Body of pancreas (tissue), 4 donors: ENCODE measurements around the gene HLA-DPB1. TPM values are rescaled to one million over a fixed set of nuclear protein-coding genes. Genes with fewer than 3 reads are reported as not detected.
A peak's percentile ranks its signal among the peaks of the same experiment; 100 is the strongest.

ENCODE experiments used
- ATAC-seq: fragments of 150-250 bp; one replicate; pipeline ENCODE4 v1.9.1; 2016
- DNase-seq, 4 donors: peaks; one replicate each; pipeline ENCODE4 v3.0.0-alpha.2; 2019
- H3K27ac ChIP-seq, 4 donors: fragments of 200-600 bp; sonication (generic); 1 replicate in 3 of 4; 2 replicates in 1 of 4; pipeline versions ENCODE4 v1.5.1 to v1.6.1; 2016 to 2019; ENCODE audit warnings: mild to moderate bottlenecking in 1 of 4, mixed read lengths in 1 of 4, moderate library complexity in 1 of 4
- H3K27me3 ChIP-seq, 2 donors: fragments of 200-600 bp; sonication (generic); one replicate each; pipeline ENCODE4 v1.6.0; 2016; ENCODE audit warnings: mild to moderate bottlenecking in 1 of 2
- H3K36me3 ChIP-seq, 2 donors: fragments of 200-600 bp; sonication (generic); replicated peaks in 1 of 2; 2 replicates each; pipeline ENCODE4 v1.5.1; 2016; ENCODE audit warnings: low read depth in 2 of 2; ENCODE audit not compliant: insufficient read depth in 1 of 2
- H3K4me1 ChIP-seq: fragments of 200-600 bp; sonication (generic); one replicate; pipeline ENCODE4 v1.6.0; 2016
- H3K4me3 ChIP-seq, 2 donors: fragments of 200-600 bp; sonication (generic); 1 replicate in 1 of 2; 2 replicates in 1 of 2; pipeline ENCODE4 v1.5.1; 2016 to 2019
- H3K9me3 ChIP-seq, 3 donors: fragments of 200-600 bp; sonication (generic); 1 replicate in 2 of 3; 2 replicates in 1 of 3; pipeline ENCODE4 v1.5.1; 2016
- CTCF ChIP-seq, 7 experiments: fragments of 450-650 bp in 4 of 7; fragments of 200-600 bp in 3 of 7; sonication (generic) in 3 of 7; IDR thresholded peaks; one replicate each; pipeline ENCODE4 v1.5.1; 2016 to 2019; ENCODE audit warnings: antibody characterized with exemption in 7 of 7
- POLR2A ChIP-seq, 3 donors: fragments of 450-650 bp; IDR thresholded peaks; one replicate each; pipeline ENCODE4 v1.6.1; 2016; ENCODE audit warnings: antibody characterized with exemption in 3 of 3, mild to moderate bottlenecking in 2 of 3
- WGBS, 2 donors: methylation state at CpG; one replicate each; pipeline ENCODE4 v1.1.5; 2017; 5-methylcytosine and 5-hydroxymethylcytosine counted together
- intact Hi-C: fragments of 100-400 bp; cut with DNase I; formaldehyde crosslinking; loops from one replicate; pipeline ENCODE4 v1.15.1; 2023
- total RNA-seq, 2 donors: library from RNA; depleted of rRNA; stranded (reverse); fragments of >200 nt; gene quantifications; one replicate each; pipeline ENCODE4 v1.1.0, GENCODE V29; 2016

The HLA-DPB1 gene
- total RNA-seq, 2 donors from 2014 or later, result 41.2 to 52.4 TPM

- no peak within 1 kb of the TSS for H3K4me3 ChIP-seq
- H3K27me3 ChIP-seq, result no peaks in the 10 kb centered on the region
- no peaks in the 10 kb centered on the region for H3K9me3 ChIP-seq
- H3K36me3 ChIP-seq, result no peaks in the 10 kb centered on the region
- TF ChIP-seq POLR2A (IDR thresholded peaks at IDR 0.05), result peak in 2 of 3 donors; percentile 50 to 80
- no peak for TF ChIP-seq CTCF (IDR thresholded peaks at IDR 0.05)
- ATAC-seq (peak; percentile 51), DNase-seq (peak in 2 of 4 donors; percentile 20 to 68)
- H3K4me1 ChIP-seq, result no peaks in the 10 kb centered on the region
- peak within 1 kb of the TSS in 2 of 4 donors; percentile 41 to 55 for H3K27ac ChIP-seq
- WGBS, 2 donors, result 39 to 41% methylated on average over 7 to 8 of the region's 8 CpGs
- intact Hi-C loops, result no loop called here
These were observed 2.3 kb upstream of the HLA-DPB1 start, which contains the start of gene HLA-DPA1 for GRCh38 chr6:33073431-33073871. TSS of gene HLA-DPA1 (minus strand) at chr6:33073649.

GRCh38 chr6:33075208-33075567 lies 602 bp upstream of the HLA-DPB1 start:
- TF ChIP-seq POLR2A (IDR thresholded peaks at IDR 0.05) (no peak), CTCF (IDR thresholded peaks at IDR 0.05) (no peak)
- ATAC-seq (no peak), DNase-seq (no peak)
- no peaks in the 10 kb centered on the region for H3K27me3 ChIP-seq
- H3K27ac ChIP-seq, result peak overlapping the region in 1 of 4 donors; percentile 68
- no peak overlapping the region for H3K4me3 ChIP-seq
- H3K4me1 ChIP-seq, result peaks cover 4% of the 10 kb centered on the region
- intact Hi-C loops, result no loop called here
- no peaks in the 10 kb centered on the region for H3K36me3 ChIP-seq
- 70 to 75% methylated on average over 4 of the region's 4 CpGs for WGBS, 2 donors
- no peaks in the 10 kb centered on the region for H3K9me3 ChIP-seq

- ATAC-seq, result no peak
- Histone ChIP-seq H3K36me3 (no peaks in the 10 kb centered on the region), H3K4me1 (peaks cover 12% of the 10 kb centered on the region), H3K9me3 (no peaks in the 10 kb centered on the region), H3K27me3 (no peaks in the 10 kb centered on the region), H3K27ac (peak overlapping the region in 2 of 4 donors; percentile 31 to 68), H3K4me3 (no peak overlapping the region)
- TF ChIP-seq CTCF (IDR thresholded peaks at IDR 0.05) (no peak), POLR2A (IDR thresholded peaks at IDR 0.05) (no peak)
- 49 to 51% methylated on average over 3 of the region's 3 CpGs for WGBS, 2 donors
- intact Hi-C loops, result no loop called here
- no peak for DNase-seq
These were observed 680 bp downstream of the HLA-DPB1 start for GRCh38 chr6:33076406-33076934.

GRCh38 chr6:33077908-33078307 lies 2.1 kb downstream of the HLA-DPB1 start:
- H3K27ac ChIP-seq, result no peak overlapping the region
- TF ChIP-seq POLR2A (IDR thresholded peaks at IDR 0.05) (peak in 1 of 3 donors; percentile 28), CTCF (IDR thresholded peaks at IDR 0.05) (no peak)
- DNase-seq (no peak), ATAC-seq (no peak)
- 55 to 58% methylated on average over 5 of the region's 5 CpGs for WGBS, 2 donors
- no peaks in the 10 kb centered on the region for H3K36me3 ChIP-seq
- H3K27me3 ChIP-seq, result no peaks in the 10 kb centered on the region
- peaks cover 18% of the 10 kb centered on the region for H3K4me1 ChIP-seq
- H3K9me3 ChIP-seq, result no peaks in the 10 kb centered on the region
- intact Hi-C loops, result no loop called here
- no peak overlapping the region for H3K4me3 ChIP-seq

GRCh38 chr6:33078442-33078841 lies 2.7 kb downstream of the HLA-DPB1 start:
- Histone ChIP-seq H3K9me3 (no peaks in the 10 kb centered on the region), H3K4me1 (peaks cover 18% of the 10 kb centered on the region), H3K36me3 (no peaks in the 10 kb centered on the region), H3K4me3 (no peak overlapping the region), H3K27me3 (no peaks in the 10 kb centered on the region), H3K27ac (no peak overlapping the region)
- 52 to 63% methylated on average over 3 of the region's 3 CpGs for WGBS, 2 donors
- TF ChIP-seq CTCF (IDR thresholded peaks at IDR 0.05) (no peak), POLR2A (IDR thresholded peaks at IDR 0.05) (no peak)
- no peak for DNase-seq
- no peak for ATAC-seq
- intact Hi-C loops, result no loop called here
